CD4-positive, alpha-beta T cell treated with Interleukin-2 at 100 ng/mL for 4 hours (primary cell): ENCODE results near the gene ZNF367.
"Not testable (repeated sequence)": the region's sequence is repeated elsewhere in the genome, so short reads cannot be mapped to it uniquely, and the experiment has no call there.

ENCODE experiments used
- DNase-seq: peaks from one replicate; pipeline ENCODE4 v3.0.0-alpha.2; 2020; ENCODE audit warnings: low spot score

ZNF367 gene

DNA sequence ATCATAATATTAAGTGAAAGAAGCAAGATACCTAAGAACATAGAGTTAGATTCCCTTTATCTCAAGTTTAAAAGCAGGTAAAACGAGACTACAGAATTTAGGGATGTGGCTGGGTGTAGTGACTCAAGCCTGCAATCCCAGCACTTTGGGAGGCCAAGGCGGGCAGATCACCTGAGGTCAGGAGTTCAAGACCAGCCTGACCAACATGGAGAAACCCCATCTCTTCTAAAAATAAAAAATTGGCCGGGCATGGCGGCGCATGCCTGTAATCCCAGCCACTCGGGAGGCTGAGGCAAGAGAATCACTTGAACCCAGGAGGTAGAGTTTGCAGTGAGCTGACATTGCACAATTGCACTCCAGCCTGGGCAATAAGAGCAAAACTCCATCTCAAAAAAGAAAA, 56.1 kb downstream of the ZNF367 start:
- not testable (repeated sequence) for DNase-seq

DNA sequence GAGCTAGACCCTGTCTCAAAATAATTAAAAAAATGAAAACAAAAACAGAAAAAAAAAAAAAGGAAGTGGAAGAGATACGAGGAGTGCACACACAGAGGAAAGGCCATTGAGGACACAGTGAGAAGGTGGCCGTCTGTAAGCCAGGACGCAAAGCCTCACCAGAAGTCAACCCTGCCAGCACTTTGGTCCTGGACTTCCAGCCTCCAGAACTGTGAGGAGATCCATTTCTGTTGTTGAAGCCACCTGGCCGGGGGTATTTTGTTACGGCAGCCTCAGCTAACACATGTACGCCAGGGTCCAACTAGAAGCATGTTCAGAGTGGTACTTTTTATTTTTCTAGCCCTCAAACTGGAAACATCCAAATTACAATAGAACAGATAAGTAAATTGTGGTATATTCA, 56.5 kb downstream of the ZNF367 start:
- DNase-seq: no peak

GRCh38 chr9:96360976-96361375, 57.2 kb downstream of the ZNF367 start:
- no peak for DNase-seq

- not testable (repeated sequence) for DNase-seq
These were observed 57.6 kb downstream of the ZNF367 start for GRCh38 chr9:96360523-96360922.

GRCh38 chr9:96350866-96351265, 67.3 kb downstream of the ZNF367 start:
- DNase-seq: no peak

- no peak for DNase-seq
These were observed 69.9 kb downstream of the ZNF367 start for GRCh38 chr9:96348261-96348660.

DNA sequence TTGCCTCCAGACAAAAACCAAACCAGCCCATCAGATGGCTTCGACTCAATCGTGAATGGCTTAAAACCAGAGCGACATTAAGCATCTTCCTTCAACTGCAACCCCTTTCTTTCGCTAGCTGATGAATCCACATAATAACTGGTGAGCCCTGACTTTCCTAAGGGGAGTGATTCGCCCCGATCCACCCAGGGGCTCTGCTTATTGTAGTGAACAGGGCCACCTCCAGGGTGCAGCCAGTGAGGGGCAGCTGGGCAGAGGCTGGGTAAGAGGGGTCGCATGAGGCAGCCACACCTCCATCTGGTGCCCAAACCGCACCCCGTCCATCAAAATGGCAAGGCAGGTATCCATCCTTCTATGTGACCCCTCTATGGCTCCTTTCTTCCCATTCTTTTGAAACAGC, 72.6 kb downstream of the ZNF367 start:
- DNase-seq: no peak

DNA sequence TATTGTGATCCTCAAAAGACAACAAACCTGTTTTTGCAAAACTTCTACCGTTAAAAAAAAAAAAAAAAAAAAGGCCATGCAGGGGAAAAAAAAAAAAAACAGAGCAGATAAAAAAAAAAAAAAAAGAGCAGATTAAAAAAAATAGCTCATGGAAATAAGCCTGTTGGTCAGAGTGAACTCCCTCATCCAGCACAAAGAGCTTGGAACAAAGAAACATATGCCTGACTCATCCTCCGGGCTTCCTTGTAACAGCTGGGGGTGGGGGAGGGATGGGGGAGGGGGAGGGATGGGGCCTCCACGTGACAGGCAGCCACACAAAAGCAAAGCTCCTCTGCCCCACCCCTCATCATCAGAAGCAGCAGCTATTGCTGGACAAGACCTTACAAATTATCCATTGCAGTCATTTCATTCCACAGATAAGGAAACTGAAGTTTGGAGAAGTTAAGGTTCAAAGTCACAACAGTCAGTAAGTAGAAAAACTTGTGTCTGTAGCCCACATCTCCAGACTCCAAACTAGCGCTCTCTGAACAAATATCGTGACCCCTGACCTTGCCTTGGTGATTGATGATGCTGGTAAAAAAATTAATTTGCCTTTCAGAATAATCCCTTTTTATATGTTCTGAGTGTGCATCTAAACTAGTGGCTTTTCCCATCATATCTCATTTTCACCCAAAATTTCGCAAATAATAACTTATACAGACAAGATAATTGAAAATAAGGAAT, 73.6 kb downstream of the ZNF367 start:
- no peak for DNase-seq

DNA sequence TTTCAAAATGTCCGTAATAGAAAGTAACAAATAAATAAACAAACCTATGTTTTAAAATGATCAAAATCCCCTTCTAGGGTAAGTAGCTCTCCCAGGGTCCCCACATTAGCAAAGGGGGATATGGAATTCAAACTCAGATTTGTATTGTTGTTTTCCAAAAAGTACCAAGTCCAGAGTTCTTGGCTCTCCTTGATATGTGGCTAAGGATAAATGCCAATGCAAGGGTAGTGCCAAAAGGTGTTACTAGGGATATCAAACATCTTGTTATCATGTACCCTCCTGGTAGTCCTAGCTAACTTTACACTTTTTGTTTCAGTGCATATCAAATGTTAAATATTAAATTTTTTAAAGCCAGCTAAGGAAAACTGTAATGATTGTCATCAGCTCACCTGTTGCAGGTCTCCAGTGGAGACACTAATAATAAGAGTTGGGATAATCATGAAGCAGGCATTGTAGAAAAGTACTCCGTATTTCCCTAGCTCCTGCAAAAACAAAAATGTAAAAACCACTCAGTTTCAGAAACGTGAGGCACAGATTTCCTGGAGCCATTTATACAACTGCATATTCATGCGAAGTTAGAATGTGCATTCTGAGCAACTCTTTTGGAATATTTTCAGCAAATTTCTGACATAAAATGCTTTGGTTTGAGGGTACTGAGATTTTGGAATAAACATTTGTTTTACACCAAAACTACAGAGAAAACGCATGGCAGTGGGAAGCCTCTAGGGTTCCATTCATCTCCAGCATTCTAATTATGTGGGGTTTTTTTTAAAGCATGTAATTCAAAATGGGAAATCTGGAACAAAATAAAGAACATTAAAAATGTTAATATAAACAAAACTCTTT, 74.4 kb downstream of the ZNF367 start:
- no peak for DNase-seq

DNA sequence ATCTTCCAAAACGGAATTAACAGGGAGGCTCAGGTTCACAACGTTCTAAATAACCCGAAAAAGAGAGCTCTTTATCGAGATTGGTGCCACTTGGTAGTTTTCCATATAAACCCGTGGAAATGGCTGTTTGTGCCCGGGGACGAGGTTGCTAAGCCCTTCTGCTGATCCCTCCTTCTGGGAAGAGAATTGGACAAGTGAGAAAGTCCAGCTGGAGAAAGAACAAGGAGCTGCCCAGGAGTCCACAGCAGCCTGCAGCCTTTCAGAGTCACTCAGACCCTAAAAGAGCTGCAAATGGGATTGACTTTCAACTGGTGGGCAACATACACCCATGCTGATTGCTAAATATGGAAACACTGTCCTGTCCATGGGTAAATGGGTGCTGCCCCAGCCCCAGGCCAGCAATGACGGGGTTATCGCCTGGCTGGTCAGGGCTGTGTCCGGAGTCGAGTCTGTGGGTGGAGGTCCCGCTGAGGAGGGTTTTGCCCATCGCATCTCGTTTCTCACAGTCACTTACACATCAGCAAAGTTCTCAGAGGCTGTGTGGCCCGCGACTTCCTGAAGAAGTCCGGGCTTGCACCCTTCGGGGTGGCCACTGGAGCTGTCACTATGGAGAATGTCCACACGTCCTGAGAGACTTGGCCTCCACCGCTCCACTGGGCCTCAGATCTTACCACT, 75.5 kb downstream of the ZNF367 start:
- no peak for DNase-seq

- no peak for DNase-seq
These were observed 77.5 kb downstream of the ZNF367 start for GRCh38 chr9:96340707-96341106.

- DNase-seq: no peak
These were observed 79.9 kb downstream of the ZNF367 start for GRCh38 chr9:96338299-96338698.
